H9 (cell line): ENCODE data around the gene IFI35. TPM values are rescaled to one million over a fixed set of nuclear protein-coding genes. Genes with fewer than 3 reads are reported as not detected.

ENCODE experiments used
- DNase-seq: peaks from one replicate; pipeline ENCODE4 v3.0.0-alpha.2; 2017
- H2AFZ ChIP-seq: one replicate; pipeline ENCODE4 v1.6.1; 2013; ENCODE audit warnings: mild to moderate bottlenecking, low read length, control low read depth, moderate library complexity
- H2AK5ac ChIP-seq: 2 replicates; pipeline ENCODE4 v1.6.1; 2013; ENCODE audit warnings: low read length, control low read depth, mixed read lengths; ENCODE audit not compliant: insufficient read length
- H2BK120ac ChIP-seq: one replicate; pipeline ENCODE4 v1.6.1; 2013; ENCODE audit warnings: low read depth, mild to moderate bottlenecking, low read length, control low read depth, inconsistent platforms; ENCODE audit not compliant: poor library complexity, severe bottlenecking
- H2BK12ac ChIP-seq: 2 replicates; pipeline ENCODE4 v1.6.1; 2013; ENCODE audit warnings: low read length, control low read depth, mixed read lengths, low read depth; ENCODE audit not compliant: insufficient read length
- H2BK15ac ChIP-seq: 2 replicates; pipeline ENCODE4 v1.6.1; 2013; ENCODE audit warnings: low read depth, low read length, control low read depth
- H2BK20ac ChIP-seq: one replicate; pipeline ENCODE4 v1.6.1; 2013; ENCODE audit warnings: low read depth, mild to moderate bottlenecking, low read length, control low read depth, inconsistent platforms; ENCODE audit not compliant: poor library complexity, severe bottlenecking
- H2BK5ac ChIP-seq: 2 replicates; pipeline ENCODE4 v1.6.1; 2013; ENCODE audit warnings: low read length, control low read depth, mixed read lengths; ENCODE audit not compliant: insufficient read length
- H3K14ac ChIP-seq: 2 replicates; pipeline ENCODE4 v1.6.1; 2013; ENCODE audit warnings: low read length, control low read depth; ENCODE audit not compliant: insufficient read depth
- H3K18ac ChIP-seq: 2 replicates; pipeline ENCODE4 v1.6.1; 2013; ENCODE audit warnings: low read depth, mild to moderate bottlenecking, mixed read lengths, low read length, control low read depth; ENCODE audit not compliant: insufficient read length
- H3K23ac ChIP-seq: 2 replicates; pipeline ENCODE4 v1.6.1; 2013; ENCODE audit warnings: low read length, control low read depth, mixed read lengths, low read depth; ENCODE audit not compliant: insufficient read length
- H3K23me2 ChIP-seq: 2 replicates; pipeline ENCODE4 v1.6.1; 2013; ENCODE audit warnings: low read depth, mild to moderate bottlenecking, mixed read lengths, low read length, control low read depth; ENCODE audit not compliant: insufficient read length, poor library complexity, severe bottlenecking
- H3K27ac ChIP-seq: 2 replicates; pipeline ENCODE4 v1.5.1; 2013; ENCODE audit warnings: low read length, control low read depth, mixed read lengths, low read depth; ENCODE audit not compliant: insufficient read length
- H3K27me3 ChIP-seq: 2 replicates; pipeline ENCODE4 v1.6.1; 2013; ENCODE audit warnings: low read length, control low read depth, inconsistent platforms; ENCODE audit not compliant: insufficient read depth
- H3K4ac ChIP-seq: 2 replicates; pipeline ENCODE4 v1.6.1; 2013; ENCODE audit warnings: low read depth, mild to moderate bottlenecking, control low read depth, inconsistent platforms, low read length, moderate library complexity
- H3K4me1 ChIP-seq: 2 replicates; pipeline ENCODE4 v1.6.1; 2013; ENCODE audit warnings: low read length, control low read depth, inconsistent platforms; ENCODE audit not compliant: insufficient read depth
- H3K4me2 ChIP-seq: 2 replicates; pipeline ENCODE4 v1.6.1; 2013; ENCODE audit warnings: low read length, control low read depth, mixed read lengths; ENCODE audit not compliant: insufficient read length, insufficient read depth
- H3K56ac ChIP-seq: 2 replicates; pipeline ENCODE4 v1.6.1; 2013; ENCODE audit warnings: low read depth, mild to moderate bottlenecking, mixed read lengths, low read length, control low read depth; ENCODE audit not compliant: insufficient read length
- H3K79me1 ChIP-seq: 2 replicates; pipeline ENCODE4 v1.6.1; 2013; ENCODE audit warnings: low read depth, mild to moderate bottlenecking, moderate library complexity, low read length, control low read depth, inconsistent platforms; ENCODE audit not compliant: insufficient read depth, poor library complexity, severe bottlenecking
- H3K79me2 ChIP-seq: 2 replicates; pipeline ENCODE4 v1.6.1; 2013; ENCODE audit warnings: low read length, control low read depth, inconsistent platforms; ENCODE audit not compliant: insufficient read depth
- H3K9ac ChIP-seq: 2 replicates; pipeline ENCODE4 v1.6.1; 2013; ENCODE audit warnings: low read length, control low read depth, mixed read lengths; ENCODE audit not compliant: insufficient read length; ENCODE audit errors: extremely low read depth
- H3K9me3 ChIP-seq: one replicate; pipeline ENCODE4 v1.6.1; 2013; ENCODE audit warnings: low read depth, low read length, inconsistent platforms; ENCODE audit not compliant: control insufficient read depth
- H3T11ph ChIP-seq: one replicate; pipeline ENCODE4 v1.6.1; 2013; ENCODE audit warnings: mild to moderate bottlenecking, low read length, control low read depth, inconsistent platforms
- H4K20me1 ChIP-seq: one replicate; pipeline ENCODE4 v1.6.1; 2013; ENCODE audit not compliant: control insufficient read depth, insufficient read length, insufficient read depth
- H4K5ac ChIP-seq: 2 replicates; pipeline ENCODE4 v1.6.1; 2013; ENCODE audit warnings: low read depth, mild to moderate bottlenecking, mixed read lengths, low read length, control low read depth; ENCODE audit not compliant: insufficient read length
- H4K8ac ChIP-seq: replicated peaks from 2 replicates; pipeline ENCODE4 v1.6.1; 2013; ENCODE audit warnings: low read length, control low read depth, mixed read lengths, low read depth; ENCODE audit not compliant: insufficient read length
- H4K91ac ChIP-seq: 2 replicates; pipeline ENCODE4 v1.6.1; 2013; ENCODE audit warnings: low read depth, mild to moderate bottlenecking, moderate library complexity, mixed read lengths, low read length, control low read depth; ENCODE audit not compliant: insufficient read length
- H3K27ac Mint-ChIP-seq, 3 experiments: 2 replicates in 2 of 3; 3 replicates in 1 of 3; pipeline ENCODE4 v1.8.0; 2020 to 2021; ENCODE audit warnings: mixed read lengths in 3 of 3, mild to moderate bottlenecking in 1 of 3, moderate library complexity in 1 of 3
- H3K27me3 Mint-ChIP-seq: 2 replicates; pipeline ENCODE4 v1.8.0; 2021; ENCODE audit warnings: low read depth, mild to moderate bottlenecking, moderate library complexity, mixed read lengths
- H3K36me3 Mint-ChIP-seq, 3 experiments: 2 replicates in 2 of 3; 3 replicates in 1 of 3; pipeline ENCODE4 v1.8.0; 2020 to 2021; ENCODE audit warnings: low read depth in 3 of 3, mixed read lengths in 3 of 3; ENCODE audit not compliant: insufficient read depth in 1 of 3
- H3K4me1 Mint-ChIP-seq, 2 experiments: 2 replicates each; pipeline ENCODE4 v1.8.0; 2020; ENCODE audit warnings: mixed read lengths in 2 of 2
- H3K4me3 Mint-ChIP-seq, 2 experiments: 2 replicates in 1 of 2; 3 replicates in 1 of 2; pipeline ENCODE4 v1.8.0; 2020 to 2021; ENCODE audit warnings: mild to moderate bottlenecking in 2 of 2, mixed read lengths in 2 of 2, moderate library complexity in 1 of 2
- H3K9me3 Mint-ChIP-seq, 2 experiments: 2 replicates in 1 of 2; 3 replicates in 1 of 2; pipeline ENCODE4 v1.8.0; 2020; ENCODE audit warnings: mild to moderate bottlenecking in 2 of 2, mixed read lengths in 2 of 2, moderate library complexity in 1 of 2
- WGBS: extraction: QIAGEN DNeasy Blood & Tissue Kit; methylation state at CpG from one replicate; pipeline ENCODE4 v1.1.7; 2013; ENCODE audit warnings: missing lambda C conversion rate, low lambda C conversion rate, mixed read lengths; ENCODE audit not compliant: insufficient read length; ENCODE audit errors: extremely low coverage; 5-methylcytosine and 5-hydroxymethylcytosine counted together
- total RNA-seq: library from RNA; stranded (reverse); gene quantifications from 2 replicates; pipeline ENCODE4 v1.2.1, GENCODE V29; 2021
- TF ChIP-seq, protein P1 (sequence below): fragments of 200-600 bp; sonication (generic); conservative IDR thresholded peaks from 3 replicates; pipeline ENCODE4 v1.8.0; 2021; ENCODE audit warnings: antibody characterized with exemption, mild to moderate bottlenecking

Gene IFI35
- total RNA-seq, 1 experiment from 2014 or later: 4.2 TPM

DNA sequence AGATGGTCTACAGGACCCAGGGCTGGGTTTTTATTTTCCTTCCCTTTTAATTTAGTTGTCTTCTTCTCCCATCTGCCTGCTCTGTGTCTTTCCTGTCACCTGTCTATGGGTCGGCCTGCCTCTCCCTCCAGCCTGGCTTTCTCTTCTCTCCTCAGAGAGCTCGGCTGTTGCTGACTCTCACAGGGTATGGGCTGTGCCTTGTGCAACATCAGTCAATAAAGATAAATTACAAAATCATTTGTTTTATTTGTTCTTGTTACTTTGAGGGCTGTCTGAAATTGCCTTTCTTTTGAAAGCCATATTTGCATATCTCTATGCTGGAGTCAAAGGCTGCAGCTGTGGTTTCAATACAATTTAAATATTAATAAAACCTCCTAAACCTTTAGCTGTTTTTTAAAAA is 34.1 kb downstream of the IFI35 start:
- WGBS: no CpG with 5 or more reads among the region's 2 CpGs
- no peaks in the 10 kb centered on the region for H3K27me3 ChIP-seq
- H3K23ac ChIP-seq: no peak overlapping the region
- TF ChIP-seq, protein P1, sequence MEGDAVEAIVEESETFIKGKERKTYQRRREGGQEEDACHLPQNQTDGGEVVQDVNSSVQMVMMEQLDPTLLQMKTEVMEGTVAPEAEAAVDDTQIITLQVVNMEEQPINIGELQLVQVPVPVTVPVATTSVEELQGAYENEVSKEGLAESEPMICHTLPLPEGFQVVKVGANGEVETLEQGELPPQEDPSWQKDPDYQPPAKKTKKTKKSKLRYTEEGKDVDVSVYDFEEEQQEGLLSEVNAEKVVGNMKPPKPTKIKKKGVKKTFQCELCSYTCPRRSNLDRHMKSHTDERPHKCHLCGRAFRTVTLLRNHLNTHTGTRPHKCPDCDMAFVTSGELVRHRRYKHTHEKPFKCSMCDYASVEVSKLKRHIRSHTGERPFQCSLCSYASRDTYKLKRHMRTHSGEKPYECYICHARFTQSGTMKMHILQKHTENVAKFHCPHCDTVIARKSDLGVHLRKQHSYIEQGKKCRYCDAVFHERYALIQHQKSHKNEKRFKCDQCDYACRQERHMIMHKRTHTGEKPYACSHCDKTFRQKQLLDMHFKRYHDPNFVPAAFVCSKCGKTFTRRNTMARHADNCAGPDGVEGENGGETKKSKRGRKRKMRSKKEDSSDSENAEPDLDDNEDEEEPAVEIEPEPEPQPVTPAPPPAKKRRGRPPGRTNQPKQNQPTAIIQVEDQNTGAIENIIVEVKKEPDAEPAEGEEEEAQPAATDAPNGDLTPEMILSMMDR: no peak
- no peak overlapping the region for H3K4ac ChIP-seq
- Mint-ChIP-seq H3K27ac (peak overlapping the region; percentile 89 to 94 (median 93); a peak in 6 of 7 replicates), H3K36me3 (peaks cover 8 to 16% (median 15%) of the 10 kb centered on the region in 3 experiments; a peak in 6 of 7 replicates), H3K4me1 (peaks cover 58 to 71% of the 10 kb centered on the region in 2 experiments), H3K4me3 (no peak overlapping the region), H3K27me3 (no peaks in the 10 kb centered on the region), H3K9me3 (no peaks in the 10 kb centered on the region; a peak in 1 of 5 replicates)
- DNase-seq: no peak
- H3K14ac ChIP-seq: no peak overlapping the region
- no peak overlapping the region for H4K5ac ChIP-seq
- peaks cover 13% of the 10 kb centered on the region; the same call in 1 of the 2 replicates for H3K4me1 ChIP-seq
- no peak overlapping the region for H2BK20ac ChIP-seq
- H3K18ac ChIP-seq: no peak overlapping the region
- no peaks in the 10 kb centered on the region for H3K79me1 ChIP-seq
- H4K20me1 ChIP-seq: no peaks in the 10 kb centered on the region
- H3K4me2 ChIP-seq: no peak overlapping the region
- no peak overlapping the region for H2AK5ac ChIP-seq
- H3K27ac ChIP-seq: no peak overlapping the region
- H3K79me2 ChIP-seq: no peaks in the 10 kb centered on the region
- no peak overlapping the region for H2BK120ac ChIP-seq
- H2BK5ac ChIP-seq: no peak overlapping the region
- H2BK12ac ChIP-seq: no peak overlapping the region
- H4K8ac ChIP-seq: no peak overlapping the region
- H4K91ac ChIP-seq: no peak overlapping the region
- no peak overlapping the region for H3K9ac ChIP-seq
- no peaks in the 10 kb centered on the region for H3K9me3 ChIP-seq
- no peaks in the 10 kb centered on the region for H3K23me2 ChIP-seq
- no peak overlapping the region for H3T11ph ChIP-seq
- H2AFZ ChIP-seq: no peak overlapping the region
- no peak overlapping the region for H3K56ac ChIP-seq
- no peak overlapping the region for H2BK15ac ChIP-seq
